ENCODE measurements around the gene F7. TPM values are rescaled to one million over a fixed set of nuclear protein-coding genes. Genes with fewer than 3 reads are reported as not detected.
A peak's percentile ranks its signal among the peaks of the same experiment; 100 is the strongest.
"Not testable (repeated sequence)": the region's sequence is repeated elsewhere in the genome, so short reads cannot be mapped to it uniquely, and the experiment has no call there.

The F7 gene
- total and polyA plus RNA-seq, 12 donors = 0.04 to 0.45 (median 0.20) TPM; not detected in 7

DNA sequence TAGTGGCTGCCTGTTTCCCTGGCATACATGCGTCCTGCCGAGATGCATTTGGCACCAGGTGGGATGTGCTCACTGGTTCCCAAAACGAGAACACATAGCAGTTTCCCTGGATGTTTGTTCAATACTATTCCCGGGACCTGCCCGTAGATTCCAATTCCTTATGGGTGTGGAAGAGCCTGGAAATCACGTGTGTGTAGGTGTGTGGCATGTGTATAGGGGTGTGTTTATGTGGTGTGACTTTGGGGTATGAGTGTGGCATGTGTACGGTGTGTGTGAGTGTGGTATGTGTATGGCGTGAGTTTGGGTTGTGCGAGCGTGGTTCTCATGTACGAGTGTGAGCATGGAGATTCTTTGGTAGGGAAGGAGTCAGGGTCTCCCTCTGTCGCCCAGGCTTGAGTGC, 2.9 kb upstream of the F7 start:
- peak in 3 of 8 donors; percentile 7 to 29 (median 15) for ATAC-seq
- H3K27ac ChIP-seq = no peak overlapping the region
- H3K36me3 ChIP-seq = peaks cover 0 to 12% (median 0%) of the 10 kb centered on the region in 9 donors
- no peaks in the 10 kb centered on the region for H3K9me3 ChIP-seq
- TF ChIP-seq CTCF (IDR thresholded peaks at IDR 0.05) = no peak
- DNase-seq = no peak
- H3K4me3 ChIP-seq = no peak overlapping the region
- H3K27me3 ChIP-seq = peaks cover 0 to 9% (median 0%) of the 10 kb centered on the region in 7 donors
- intact Hi-C loops (cut with DNase I) = no loop called here
- no peaks in the 10 kb centered on the region for H3K4me1 ChIP-seq
- 87 to 88% methylated on average over 12 of the region's 12 CpGs for WGBS, 2 donors

DNA sequence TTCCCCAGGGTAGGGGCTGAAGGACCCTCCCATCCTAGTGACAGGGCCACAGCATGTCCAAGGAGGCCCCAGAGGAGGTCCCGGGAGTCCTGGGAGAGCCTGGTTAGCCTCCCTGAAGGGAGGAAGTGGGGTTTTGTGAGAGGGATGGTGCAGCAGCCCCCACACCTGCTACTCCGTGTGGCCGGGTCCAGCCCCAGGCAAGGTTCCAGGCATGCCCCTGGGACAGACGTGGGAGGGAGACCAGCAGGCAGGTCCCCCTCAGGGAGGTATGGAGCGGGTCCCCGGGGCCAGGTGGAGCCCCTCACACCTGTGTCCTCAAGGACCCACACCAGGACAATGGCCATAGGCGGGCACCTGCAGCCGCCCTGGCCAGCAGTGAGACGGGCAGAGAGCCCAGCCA, 1.9 kb upstream of the F7 start:
- Histone ChIP-seq H3K4me1 (no peaks in the 10 kb centered on the region), H3K36me3 (peaks cover 0 to 2% (median 0%) of the 10 kb centered on the region in 9 donors), H3K4me3 (no peak overlapping the region), H3K9me3 (no peaks in the 10 kb centered on the region), H3K27ac (no peak overlapping the region), H3K27me3 (peaks cover 0 to 9% (median 0%) of the 10 kb centered on the region in 7 donors)
- intact Hi-C loops (cut with DNase I) = no loop called here
- peak in 5 of 8 donors; percentile 6 to 63 (median 19) for ATAC-seq
- DNase-seq = no peak
- no peak for TF ChIP-seq CTCF (IDR thresholded peaks at IDR 0.05)
- 72 to 82% methylated on average over 8 to 9 of the region's 9 CpGs for WGBS, 2 donors

DNA sequence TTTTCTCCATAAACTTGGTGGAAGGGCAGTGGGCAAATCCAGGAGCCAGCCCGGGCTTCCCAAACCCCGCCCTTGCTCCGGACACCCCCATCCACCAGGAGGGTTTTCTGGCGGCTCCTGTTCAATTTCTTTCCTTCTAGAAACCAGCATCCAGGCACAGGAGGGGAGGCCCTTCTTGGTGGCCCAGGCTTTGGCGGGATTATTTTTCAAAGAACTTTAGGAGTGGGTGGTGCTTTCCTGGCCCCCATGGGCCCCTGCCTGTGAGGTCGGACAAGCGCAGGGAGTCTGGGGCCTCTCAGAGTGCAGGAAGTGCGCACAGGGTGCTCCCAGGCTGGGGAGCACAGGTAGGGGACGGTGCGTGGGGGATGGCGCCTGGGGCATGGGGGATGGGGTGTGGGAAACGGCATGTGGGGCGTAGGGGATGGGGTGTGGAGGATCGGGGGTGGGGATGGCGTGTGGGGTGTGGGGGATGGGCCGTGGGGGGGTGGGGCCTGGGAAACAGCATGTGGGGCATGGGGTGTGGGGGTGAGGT, 396 bp downstream of the F7 start:
- Histone ChIP-seq H3K4me1 (peaks cover 6 to 18% (median 12%) of the 10 kb centered on the region in 9 donors), H3K27me3 (peaks cover 16 to 27% (median 20%) of the 10 kb centered on the region in 7 donors), H3K36me3 (no peaks in the 10 kb centered on the region), H3K9me3 (no peaks in the 10 kb centered on the region), H3K4me3 (no peak overlapping the region), H3K27ac (no peak overlapping the region)
- DNase-seq (no peak), ATAC-seq (no peak)
- WGBS, 2 donors = 58 to 65% methylated on average over 16 of the region's 16 CpGs
- intact Hi-C loops (cut with DNase I) = no loop called here
- no peak for TF ChIP-seq CTCF (IDR thresholded peaks at IDR 0.05)

DNA sequence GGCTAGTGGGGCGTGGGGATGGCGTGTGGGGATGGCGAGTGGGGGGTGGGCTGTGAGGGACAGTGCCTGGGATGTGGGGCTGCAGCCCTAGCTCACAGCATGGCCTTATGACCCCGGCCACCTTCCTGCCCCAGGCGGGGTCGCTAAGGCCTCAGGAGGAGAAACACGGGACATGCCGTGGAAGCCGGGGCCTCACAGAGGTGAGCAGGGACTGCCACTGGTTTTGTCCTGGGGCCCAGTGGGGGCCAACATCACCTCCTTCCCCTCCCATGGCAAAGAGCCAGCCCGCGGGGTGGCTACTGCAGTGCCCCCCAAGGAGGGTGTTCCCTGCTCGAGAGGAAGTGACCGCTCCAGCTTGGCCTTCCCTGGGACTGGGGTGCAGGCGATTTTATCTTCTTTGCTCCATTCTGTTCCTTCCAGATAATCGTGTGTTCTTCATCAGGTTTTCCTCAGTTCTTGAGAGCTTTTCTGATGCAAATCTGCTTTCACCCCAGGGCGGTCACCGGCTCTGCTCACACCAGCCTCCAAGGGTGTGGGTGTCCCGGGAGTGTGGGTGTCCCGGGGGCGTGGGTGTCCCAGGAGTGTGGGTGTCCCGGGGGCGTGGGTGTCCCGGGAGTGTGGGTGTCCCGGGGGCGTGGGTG, 1.2 kb downstream of the F7 start:
- no peak for TF ChIP-seq CTCF (IDR thresholded peaks at IDR 0.05)
- Histone ChIP-seq H3K27ac (no peak overlapping the region), H3K36me3 (no peaks in the 10 kb centered on the region), H3K4me1 (peaks cover 6 to 19% (median 12%) of the 10 kb centered on the region in 9 donors), H3K4me3 (no peak overlapping the region), H3K27me3 (peaks cover 17 to 29% (median 21%) of the 10 kb centered on the region in 7 donors), H3K9me3 (no peaks in the 10 kb centered on the region)
- ATAC-seq (no peak), DNase-seq (no peak)
- WGBS, 2 donors = 65 to 80% methylated on average over 21 to 25 of the region's 25 CpGs
- intact Hi-C loops (cut with DNase I) = no loop called here

DNA sequence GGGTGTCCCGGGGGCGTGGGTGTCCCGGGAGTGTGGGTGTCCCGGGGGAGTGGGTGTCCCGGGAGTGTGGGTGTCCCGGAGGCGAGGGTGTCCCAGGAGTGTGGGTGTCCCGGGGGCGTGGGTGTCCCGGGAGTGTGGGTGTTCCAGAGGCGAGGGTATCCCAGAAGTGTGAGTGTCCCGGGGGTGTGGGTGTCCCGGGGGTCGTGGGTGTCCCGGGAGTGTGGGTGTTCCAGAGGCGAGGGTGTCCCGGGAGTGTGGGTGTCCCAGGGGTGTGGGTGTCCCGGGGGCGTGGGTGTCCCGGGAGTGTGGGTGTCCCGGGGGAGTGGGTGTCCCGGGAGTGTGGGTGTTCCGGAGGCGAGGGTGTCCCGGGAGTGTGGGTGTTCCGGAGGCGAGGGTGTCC, 2.9 kb downstream of the F7 start:
- ATAC-seq; H3K9me3 ChIP-seq; H3K4me3 ChIP-seq; intact Hi-C loops (cut with DNase I); H3K36me3 ChIP-seq; H3K27ac ChIP-seq; DNase-seq: not testable (repeated sequence)
- Histone ChIP-seq H3K4me1 (peaks cover 6 to 19% (median 12%) of the 10 kb centered on the region in 9 donors), H3K27me3 (peaks cover 17 to 29% (median 21%) of the 10 kb centered on the region in 7 donors)
- 96 to 100% methylated on average over 14 to 27 of the region's 27 CpGs for WGBS, 2 donors

Measured in heart right ventricle (tissue), 16 donors.